Heart left ventricle (tissue), 13 donors: Measurements from ENCODE around the gene SPART.

ENCODE experiments used
- POLR2A ChIP-seq, 2 donors: fragments of 450-650 bp; IDR thresholded peaks; one replicate each; pipeline ENCODE4 v1.6.1; 2017; ENCODE audit warnings: antibody characterized with exemption in 2 of 2, mild to moderate bottlenecking in 2 of 2, moderate library complexity in 2 of 2
- TF ChIP-seq, protein P1 (sequence below), 12 donors: fragments of 200-600 bp; sonication (generic) in 4 of 12; IDR thresholded peaks; one replicate each; pipeline versions ENCODE4 v1.5.0 to v1.8.0; 2018 to 2022; ENCODE audit warnings: antibody characterized with exemption in 12 of 12, mild to moderate bottlenecking in 5 of 12
- donor health status: ischemic (EF 13 %, LVEDD 7.1; RV severe dilation, severe dysfunction).
- donor health status: DM: no; HTN: yes; CAD: no.
- donor health status: DM: no; HTN: no; CAD: no.
- donor health status: ischemic (EF 25% LVEDD 6.9; RV normal size, moderate dysfunction).
- donor health status: ischemic (EF 25% LVEDD 5.7; RV mildly dilated, moderate dysfunction).
- donor health status: ischemic (EF 35%, LVEDD 5.7; RV mildly dilated, moderate dysfunction).
- donor health status: nonischemic (EF 11% LVEDD 7.7; RV severe dilation, severe dysfunction).
- donor health status: DM: yes; HTN: yes; CAD: no.
- donor health status: PGD.
- donor health status: ischemic (EF 29% LVEDD 5.4; RV normal size, mild dysfunction).
- donor health status: nonischemic (EF 23%, LVEDD 6.1; RV moderate dilation, normal function).

GRCh38 chr13:36355632-36356031, 9.4 kb upstream of the SPART start:
- TF ChIP-seq POLR2A (IDR thresholded peaks at IDR 0.05) = no peak
- TF ChIP-seq, protein P1, sequence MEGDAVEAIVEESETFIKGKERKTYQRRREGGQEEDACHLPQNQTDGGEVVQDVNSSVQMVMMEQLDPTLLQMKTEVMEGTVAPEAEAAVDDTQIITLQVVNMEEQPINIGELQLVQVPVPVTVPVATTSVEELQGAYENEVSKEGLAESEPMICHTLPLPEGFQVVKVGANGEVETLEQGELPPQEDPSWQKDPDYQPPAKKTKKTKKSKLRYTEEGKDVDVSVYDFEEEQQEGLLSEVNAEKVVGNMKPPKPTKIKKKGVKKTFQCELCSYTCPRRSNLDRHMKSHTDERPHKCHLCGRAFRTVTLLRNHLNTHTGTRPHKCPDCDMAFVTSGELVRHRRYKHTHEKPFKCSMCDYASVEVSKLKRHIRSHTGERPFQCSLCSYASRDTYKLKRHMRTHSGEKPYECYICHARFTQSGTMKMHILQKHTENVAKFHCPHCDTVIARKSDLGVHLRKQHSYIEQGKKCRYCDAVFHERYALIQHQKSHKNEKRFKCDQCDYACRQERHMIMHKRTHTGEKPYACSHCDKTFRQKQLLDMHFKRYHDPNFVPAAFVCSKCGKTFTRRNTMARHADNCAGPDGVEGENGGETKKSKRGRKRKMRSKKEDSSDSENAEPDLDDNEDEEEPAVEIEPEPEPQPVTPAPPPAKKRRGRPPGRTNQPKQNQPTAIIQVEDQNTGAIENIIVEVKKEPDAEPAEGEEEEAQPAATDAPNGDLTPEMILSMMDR (IDR thresholded peaks at IDR 0.05) = no peak
